ENCODE measurements around the gene LCP1. TPM values are rescaled to one million over a fixed set of nuclear protein-coding genes. Genes with fewer than 3 reads are reported as not detected.
"Not testable (repeated sequence)": the region's sequence is repeated elsewhere in the genome, so short reads cannot be mapped to it uniquely, and the experiment has no call there.

LCP1 gene, protein sequence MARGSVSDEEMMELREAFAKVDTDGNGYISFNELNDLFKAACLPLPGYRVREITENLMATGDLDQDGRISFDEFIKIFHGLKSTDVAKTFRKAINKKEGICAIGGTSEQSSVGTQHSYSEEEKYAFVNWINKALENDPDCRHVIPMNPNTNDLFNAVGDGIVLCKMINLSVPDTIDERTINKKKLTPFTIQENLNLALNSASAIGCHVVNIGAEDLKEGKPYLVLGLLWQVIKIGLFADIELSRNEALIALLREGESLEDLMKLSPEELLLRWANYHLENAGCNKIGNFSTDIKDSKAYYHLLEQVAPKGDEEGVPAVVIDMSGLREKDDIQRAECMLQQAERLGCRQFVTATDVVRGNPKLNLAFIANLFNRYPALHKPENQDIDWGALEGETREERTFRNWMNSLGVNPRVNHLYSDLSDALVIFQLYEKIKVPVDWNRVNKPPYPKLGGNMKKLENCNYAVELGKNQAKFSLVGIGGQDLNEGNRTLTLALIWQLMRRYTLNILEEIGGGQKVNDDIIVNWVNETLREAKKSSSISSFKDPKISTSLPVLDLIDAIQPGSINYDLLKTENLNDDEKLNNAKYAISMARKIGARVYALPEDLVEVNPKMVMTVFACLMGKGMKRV
- total RNA-seq, result 100 to 1,000 TPM in 1 of 2 donors, 10 to 100 TPM in 1; 58.1 to 177 TPM

DNA sequence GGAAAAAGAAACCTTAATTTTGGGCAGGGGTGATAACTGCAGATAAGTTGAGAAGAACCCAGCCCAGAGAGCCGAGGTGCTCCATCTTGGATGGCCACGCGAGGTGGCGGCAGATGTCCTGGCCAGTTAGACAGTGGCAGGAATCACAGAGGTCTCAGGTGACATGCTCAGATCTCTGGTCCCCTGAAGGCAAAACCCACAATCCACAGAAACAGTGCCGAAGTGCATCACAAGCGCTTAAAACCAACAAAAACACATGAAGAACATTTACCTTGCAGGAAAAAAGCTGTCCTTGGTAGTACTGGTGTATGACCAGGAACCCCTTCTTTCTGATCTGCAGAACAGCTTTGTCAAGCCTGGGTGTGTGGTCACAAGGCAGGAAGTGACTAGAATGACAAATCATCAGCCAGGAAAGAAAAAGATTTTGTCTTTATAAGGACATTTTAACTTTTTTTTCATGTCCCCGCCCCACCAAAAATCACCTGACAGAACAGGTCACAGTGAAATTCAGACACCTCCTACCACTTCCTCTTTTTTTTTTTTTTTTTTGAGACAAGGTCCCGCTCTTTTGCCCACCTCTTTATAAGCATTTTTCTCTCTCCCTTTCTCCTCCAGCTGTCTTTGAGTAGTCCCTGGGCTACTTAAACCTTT lies at the start of gene LCP1:
Gene LCP1, minus strand, starts transcription at position 338 of the 651 bp plus-strand sequence. CDS start 22,515 bp downstream, outside the sequence.
- WGBS, result 80% methylated on average over 8 of the region's 8 CpGs
- DNase-seq (ENCODE audit: low spot score), result no peak
- peak within 1 kb of the TSS in 1 of 2 donors; percentile 40 for H3K27ac ChIP-seq

DNA sequence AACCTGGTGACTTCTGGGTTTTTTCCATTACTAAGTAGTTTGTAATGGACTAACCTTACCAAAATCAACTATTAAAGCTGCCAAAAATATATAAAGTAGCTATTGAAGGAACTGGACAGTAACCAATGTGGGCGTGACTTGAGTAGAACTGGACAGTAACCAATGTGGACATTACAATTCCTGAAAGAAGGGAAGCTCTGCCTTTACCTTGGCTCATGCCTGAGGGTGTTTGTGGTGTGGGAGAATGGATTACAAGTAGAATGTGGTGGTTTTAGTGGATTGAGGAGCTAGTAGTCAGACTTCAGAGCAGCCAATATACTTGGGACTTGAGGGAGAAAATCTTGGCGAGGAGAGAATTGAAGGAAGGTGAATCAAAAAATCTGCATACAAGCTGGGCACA lies 47.3 kb upstream of the LCP1 start:
- Histone ChIP-seq H3K36me3 (no peaks in the 10 kb centered on the region), H3K27ac (no peak overlapping the region), H3K4me1 (replicated peaks) (no peaks in the 10 kb centered on the region), H3K9me3 (no peaks in the 10 kb centered on the region), H3K4me3 (no peak overlapping the region), H3K27me3 (replicated peaks; ENCODE audit: insufficient read depth) (no peaks in the 10 kb centered on the region)
- TF ChIP-seq, protein P1, sequence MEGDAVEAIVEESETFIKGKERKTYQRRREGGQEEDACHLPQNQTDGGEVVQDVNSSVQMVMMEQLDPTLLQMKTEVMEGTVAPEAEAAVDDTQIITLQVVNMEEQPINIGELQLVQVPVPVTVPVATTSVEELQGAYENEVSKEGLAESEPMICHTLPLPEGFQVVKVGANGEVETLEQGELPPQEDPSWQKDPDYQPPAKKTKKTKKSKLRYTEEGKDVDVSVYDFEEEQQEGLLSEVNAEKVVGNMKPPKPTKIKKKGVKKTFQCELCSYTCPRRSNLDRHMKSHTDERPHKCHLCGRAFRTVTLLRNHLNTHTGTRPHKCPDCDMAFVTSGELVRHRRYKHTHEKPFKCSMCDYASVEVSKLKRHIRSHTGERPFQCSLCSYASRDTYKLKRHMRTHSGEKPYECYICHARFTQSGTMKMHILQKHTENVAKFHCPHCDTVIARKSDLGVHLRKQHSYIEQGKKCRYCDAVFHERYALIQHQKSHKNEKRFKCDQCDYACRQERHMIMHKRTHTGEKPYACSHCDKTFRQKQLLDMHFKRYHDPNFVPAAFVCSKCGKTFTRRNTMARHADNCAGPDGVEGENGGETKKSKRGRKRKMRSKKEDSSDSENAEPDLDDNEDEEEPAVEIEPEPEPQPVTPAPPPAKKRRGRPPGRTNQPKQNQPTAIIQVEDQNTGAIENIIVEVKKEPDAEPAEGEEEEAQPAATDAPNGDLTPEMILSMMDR (IDR thresholded peaks at IDR 0.05), result no peak
- TF ChIP-seq POLR2A (IDR thresholded peaks at IDR 0.05) (no peak), POLR2AphosphoS5 (IDR thresholded peaks at IDR 0.05) (no peak)
- 82% methylated on average over 2 of the region's 2 CpGs for WGBS
- intact Hi-C loops (cut with DNase I), result no loop called here
- peak; percentile 16 for DNase-seq (ENCODE audit: low spot score)

More for the DNA sequence above, at the start of gene LCP1:
- no peaks in the 10 kb centered on the region for H3K9me3 ChIP-seq
- TF ChIP-seq POLR2AphosphoS5 (IDR thresholded peaks at IDR 0.05), result peak; percentile 6
- TF ChIP-seq, protein P1 (IDR thresholded peaks at IDR 0.05), result no peak
- no peak for TF ChIP-seq POLR2A (IDR thresholded peaks at IDR 0.05)
- intact Hi-C loops (cut with DNase I), result no loop called here
- peak within 1 kb of the TSS in 1 of 2 donors; percentile 5 for H3K4me3 ChIP-seq
- H3K36me3 ChIP-seq, result no peaks in the 10 kb centered on the region
- no peaks in the 10 kb centered on the region for H3K4me1 ChIP-seq (replicated peaks)
- H3K27me3 ChIP-seq (replicated peaks; ENCODE audit: insufficient read depth), result no peaks in the 10 kb centered on the region

DNA sequence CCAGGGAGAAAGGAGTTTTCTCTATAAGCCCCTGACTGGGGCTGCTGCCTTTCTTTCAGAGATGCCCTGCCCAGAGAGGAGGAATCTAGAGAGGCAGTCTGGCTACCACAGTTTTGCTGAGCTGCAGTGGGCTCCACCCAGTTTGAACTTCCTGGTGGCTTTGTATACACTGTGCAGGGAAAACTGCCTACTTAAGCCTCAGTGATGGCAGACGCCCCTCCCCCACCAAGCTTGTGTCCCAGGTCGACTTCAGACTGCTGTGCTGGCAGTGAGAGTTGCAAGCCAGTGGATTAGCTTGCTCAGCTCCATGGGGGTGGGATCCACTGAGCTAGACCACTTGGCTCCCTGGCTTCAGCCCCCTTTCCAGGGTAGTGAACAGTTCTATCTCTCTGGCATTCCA lies 38.3 kb upstream of the LCP1 start:
- H3K27me3 ChIP-seq (replicated peaks; ENCODE audit: insufficient read depth); H3K36me3 ChIP-seq; H3K4me3 ChIP-seq; intact Hi-C loops (cut with DNase I); H3K9me3 ChIP-seq; H3K4me1 ChIP-seq (replicated peaks); H3K27ac ChIP-seq: not testable (repeated sequence)
- peak; percentile 22 for DNase-seq (ENCODE audit: low spot score)
- 0% methylated on average over 2 of the region's 2 CpGs for WGBS

DNA sequence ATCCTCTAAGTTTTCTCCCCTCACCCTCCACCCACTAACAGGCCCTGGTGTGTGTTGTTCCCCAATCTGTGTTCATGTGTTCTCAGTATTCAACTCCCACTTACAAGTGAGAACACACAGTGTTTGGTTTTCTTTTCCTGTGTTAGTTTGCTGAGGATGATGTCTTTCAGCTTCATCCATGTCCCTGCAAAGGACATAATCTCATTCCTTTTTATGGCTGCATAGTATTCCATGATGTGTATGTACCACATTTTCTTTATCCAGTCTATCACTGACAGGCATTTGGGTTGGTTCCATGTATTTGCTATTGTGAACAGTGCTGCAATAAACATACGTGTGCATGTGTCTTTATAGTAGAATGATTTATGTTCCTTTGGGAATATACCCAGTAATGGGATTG lies 32.8 kb upstream of the LCP1 start:
- H3K36me3 ChIP-seq; H3K27me3 ChIP-seq (replicated peaks; ENCODE audit: insufficient read depth); DNase-seq (ENCODE audit: low spot score); intact Hi-C loops (cut with DNase I); H3K9me3 ChIP-seq; H3K4me3 ChIP-seq; H3K4me1 ChIP-seq (replicated peaks): not testable (repeated sequence)
- peak overlapping the region in 1 of 2 donors; percentile 59 for H3K27ac ChIP-seq
- WGBS, result 68% methylated on average over 1 of the region's 1 CpG

DNA sequence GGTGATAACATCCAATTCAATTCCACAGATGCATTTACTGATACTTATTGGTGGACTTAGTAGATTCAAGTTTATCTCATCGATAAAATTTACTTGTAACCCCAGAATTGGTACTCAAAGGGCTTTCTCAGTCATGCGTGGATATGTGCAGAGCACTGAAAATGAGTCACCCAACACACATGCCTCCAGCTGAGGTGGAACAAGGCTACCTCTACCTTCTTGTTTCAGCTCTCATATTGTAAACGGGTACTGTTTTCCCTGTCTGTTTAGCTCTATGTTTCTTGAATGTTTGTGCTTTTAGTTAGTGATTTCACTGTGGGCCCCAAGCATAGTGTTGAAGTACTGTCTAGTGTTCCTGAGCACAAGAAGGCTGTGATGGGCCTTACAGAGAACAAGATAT lies 31.3 kb upstream of the LCP1 start:
- peak overlapping the region; percentile 8 to 59 for H3K27ac ChIP-seq
- TF ChIP-seq POLR2A (IDR thresholded peaks at IDR 0.05) (no peak), POLR2AphosphoS5 (IDR thresholded peaks at IDR 0.05) (no peak)
- TF ChIP-seq, protein P1 (IDR thresholded peaks at IDR 0.05), result no peak
- H3K4me1 ChIP-seq (replicated peaks), result no peaks in the 10 kb centered on the region
- H3K9me3 ChIP-seq, result no peaks in the 10 kb centered on the region
- intact Hi-C loops (cut with DNase I), result no loop called here
- no peaks in the 10 kb centered on the region for H3K27me3 ChIP-seq (replicated peaks; ENCODE audit: insufficient read depth)
- no peaks in the 10 kb centered on the region for H3K36me3 ChIP-seq
- 95% methylated on average over 3 of the region's 3 CpGs for WGBS
- no peak overlapping the region for H3K4me3 ChIP-seq
- DNase-seq (ENCODE audit: low spot score), result no peak

All from prostate gland (tissue), 2 donors.